ENCODE measurements around the gene SF3B5.
"Not testable (repeated sequence)": the region's sequence is repeated elsewhere in the genome, so short reads cannot be mapped to it uniquely, and the experiment has no call there.

Gene SF3B5

GRCh38 chr6:144063744-144064401, 31.5 kb downstream of the SF3B5 start:
- DNase-seq (ENCODE audit: low spot score): peak; percentile 88

- peak; percentile 4 for DNase-seq (ENCODE audit: low spot score)
Observed at GRCh38 chr6:144063246-144063743, 32.1 kb downstream of the SF3B5 start.

- DNase-seq (ENCODE audit: low spot score): no peak
Observed at GRCh38 chr6:144062786-144063185, 32.6 kb downstream of the SF3B5 start.

GRCh38 chr6:144059139-144059538, 36.2 kb downstream of the SF3B5 start:
- no peak for DNase-seq (ENCODE audit: low spot score)

DNA sequence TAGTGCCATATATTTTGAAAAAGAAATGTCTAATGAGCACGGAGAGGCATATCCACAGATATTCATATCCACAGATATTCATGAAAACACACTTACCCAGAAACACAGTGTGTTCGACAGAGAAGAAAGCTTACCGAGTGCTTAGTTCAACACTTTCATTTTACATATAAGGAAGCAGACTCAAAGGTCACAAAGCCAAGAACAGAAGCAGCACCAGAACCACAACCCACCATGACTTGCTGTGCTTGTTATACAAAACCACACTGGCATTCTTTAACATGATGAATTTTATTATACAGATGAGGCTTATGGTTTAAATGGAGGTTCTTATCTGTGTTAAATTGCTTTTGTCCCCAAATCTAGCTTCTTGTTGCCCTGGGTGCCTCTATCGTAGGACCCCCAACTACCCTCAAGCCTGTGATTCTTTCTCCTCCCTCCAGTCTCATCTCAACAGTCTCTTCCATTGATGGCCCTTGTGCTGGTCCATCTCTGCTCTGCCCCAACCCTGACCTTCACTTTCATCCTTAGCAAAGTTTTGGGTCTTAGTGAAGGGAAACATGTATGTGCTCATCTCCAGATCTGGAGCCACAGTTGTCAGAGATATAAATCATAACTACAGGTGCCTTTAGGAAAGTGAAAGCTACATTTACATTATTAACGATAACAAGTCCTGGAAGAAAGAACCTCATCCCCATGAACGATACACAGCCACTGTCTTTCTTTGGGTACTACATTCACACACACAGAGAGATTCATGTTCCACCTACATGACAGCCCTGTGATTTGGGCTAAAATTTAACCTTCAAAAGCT, 40.0 kb downstream of the SF3B5 start:
- DNase-seq (ENCODE audit: low spot score): peak; percentile 69

DNA sequence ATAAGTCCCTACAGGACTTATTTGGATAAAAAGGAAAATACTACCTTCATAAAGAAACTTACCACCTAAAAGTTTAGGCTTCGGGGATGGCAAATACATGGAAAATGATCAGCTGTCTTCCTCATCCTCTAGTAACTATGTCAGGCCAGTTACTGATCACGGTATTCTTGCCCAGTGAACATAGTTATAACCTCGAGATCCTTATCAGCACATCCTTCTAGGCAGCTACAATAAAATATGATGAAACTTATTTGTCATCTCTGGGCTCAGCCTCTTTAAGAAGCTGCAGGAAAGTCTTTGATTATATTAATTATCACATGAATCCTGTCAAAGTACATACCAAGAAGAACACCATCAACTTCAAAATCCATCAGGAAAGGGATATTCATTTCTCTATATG, 41.8 kb downstream of the SF3B5 start:
- no peak for DNase-seq (ENCODE audit: low spot score)

GRCh38 chr6:144052488-144052887, 42.9 kb downstream of the SF3B5 start:
- no peak for DNase-seq (ENCODE audit: low spot score)

GRCh38 chr6:144049386-144049785, 46.0 kb downstream of the SF3B5 start:
- no peak for DNase-seq (ENCODE audit: low spot score)

DNA sequence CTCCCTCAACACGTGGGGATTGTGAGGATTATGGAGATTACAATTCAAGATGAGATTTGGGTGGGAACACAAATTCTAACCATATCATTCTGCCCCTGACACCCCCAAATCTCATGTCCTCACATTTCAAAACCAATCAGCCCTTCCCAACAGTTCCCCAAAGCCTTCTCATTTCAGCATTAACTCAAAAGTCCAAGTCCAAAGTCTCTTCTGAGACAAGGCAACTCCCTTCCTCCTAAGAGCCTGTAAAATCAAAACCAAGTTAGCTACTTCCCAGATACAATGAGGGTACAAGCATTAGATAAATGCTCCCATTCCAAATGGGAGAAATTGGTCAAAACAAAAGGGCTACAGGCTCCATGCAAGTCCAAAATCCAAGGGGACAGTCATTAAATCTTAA, 47.7 kb downstream of the SF3B5 start:
- no peak for DNase-seq (ENCODE audit: low spot score)

DNA sequence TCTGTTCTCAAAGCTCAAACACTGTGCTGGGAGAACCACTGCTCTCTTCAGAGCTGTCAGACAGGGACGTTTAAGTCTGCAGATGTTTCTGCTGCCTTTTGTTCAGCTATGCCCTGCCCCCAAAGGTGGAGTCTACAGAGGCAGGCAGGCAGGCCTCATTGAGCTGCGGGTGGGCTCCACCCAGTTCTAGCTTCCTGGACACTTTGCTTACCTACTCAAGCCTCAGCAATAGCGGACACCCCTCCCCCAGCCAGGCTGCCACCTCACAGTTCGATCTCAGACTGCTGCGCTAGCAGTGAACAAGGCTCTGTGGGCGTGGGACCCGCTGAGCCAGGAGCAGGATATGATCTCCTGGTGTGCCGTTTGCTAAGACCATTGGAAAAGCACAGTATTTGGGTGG, 48.7 kb downstream of the SF3B5 start:
- not testable (repeated sequence) for DNase-seq (ENCODE audit: low spot score)

- not testable (repeated sequence) for DNase-seq (ENCODE audit: low spot score)
Observed at GRCh38 chr6:144044989-144045388, 50.4 kb downstream of the SF3B5 start.
